ENCODE results near the gene NFATC1.

The NFATC1 gene

DNA sequence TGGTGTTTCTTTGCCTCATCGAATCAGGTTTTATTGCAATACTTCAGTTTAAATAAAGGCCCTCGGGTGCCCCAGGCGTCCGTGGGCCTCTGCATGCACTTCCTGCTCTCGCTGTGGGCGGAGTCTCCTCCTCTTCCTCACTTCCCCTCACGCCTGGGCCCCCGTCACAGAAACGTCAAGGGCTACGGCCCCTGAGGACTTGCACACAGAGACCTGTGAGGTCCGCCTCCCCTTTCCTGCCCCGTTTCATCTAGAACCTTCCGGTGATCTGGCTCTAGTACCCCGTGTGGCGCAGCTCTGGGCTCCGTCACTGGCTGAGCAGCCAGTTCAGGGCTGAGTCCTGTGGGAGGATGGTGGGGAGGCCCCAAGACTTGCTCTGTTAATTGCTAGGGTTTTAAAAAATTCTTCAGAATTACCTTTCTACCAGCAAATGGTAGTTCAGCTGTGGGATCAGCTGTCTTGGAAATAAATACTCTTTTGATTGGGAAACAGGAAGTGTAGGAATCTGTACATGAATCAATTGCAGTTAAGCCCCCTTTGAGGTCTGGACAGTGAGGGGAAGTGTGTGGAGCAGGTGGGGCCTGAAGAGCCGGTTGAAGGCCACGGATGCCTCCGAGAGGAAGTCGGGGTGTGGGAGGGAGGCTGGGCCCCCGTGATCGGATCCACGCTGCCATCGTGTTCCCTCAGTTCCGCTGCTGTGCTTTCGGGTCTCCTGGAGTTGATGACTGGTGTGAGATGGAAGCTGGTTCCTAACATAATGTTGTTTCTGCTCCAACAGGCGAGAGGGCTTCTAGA, 10.2 kb downstream of the NFATC1 start:
- no peak for DNase-seq

GRCh38 chr18:79406708-79407107, 11.0 kb downstream of the NFATC1 start:
- DNase-seq = no peak

- DNase-seq = no peak
Observed at GRCh38 chr18:79409313-79409712, 13.6 kb downstream of the NFATC1 start.

- DNase-seq = no peak
Observed at GRCh38 chr18:79410171-79410641, 14.5 kb downstream of the NFATC1 start.

DNA sequence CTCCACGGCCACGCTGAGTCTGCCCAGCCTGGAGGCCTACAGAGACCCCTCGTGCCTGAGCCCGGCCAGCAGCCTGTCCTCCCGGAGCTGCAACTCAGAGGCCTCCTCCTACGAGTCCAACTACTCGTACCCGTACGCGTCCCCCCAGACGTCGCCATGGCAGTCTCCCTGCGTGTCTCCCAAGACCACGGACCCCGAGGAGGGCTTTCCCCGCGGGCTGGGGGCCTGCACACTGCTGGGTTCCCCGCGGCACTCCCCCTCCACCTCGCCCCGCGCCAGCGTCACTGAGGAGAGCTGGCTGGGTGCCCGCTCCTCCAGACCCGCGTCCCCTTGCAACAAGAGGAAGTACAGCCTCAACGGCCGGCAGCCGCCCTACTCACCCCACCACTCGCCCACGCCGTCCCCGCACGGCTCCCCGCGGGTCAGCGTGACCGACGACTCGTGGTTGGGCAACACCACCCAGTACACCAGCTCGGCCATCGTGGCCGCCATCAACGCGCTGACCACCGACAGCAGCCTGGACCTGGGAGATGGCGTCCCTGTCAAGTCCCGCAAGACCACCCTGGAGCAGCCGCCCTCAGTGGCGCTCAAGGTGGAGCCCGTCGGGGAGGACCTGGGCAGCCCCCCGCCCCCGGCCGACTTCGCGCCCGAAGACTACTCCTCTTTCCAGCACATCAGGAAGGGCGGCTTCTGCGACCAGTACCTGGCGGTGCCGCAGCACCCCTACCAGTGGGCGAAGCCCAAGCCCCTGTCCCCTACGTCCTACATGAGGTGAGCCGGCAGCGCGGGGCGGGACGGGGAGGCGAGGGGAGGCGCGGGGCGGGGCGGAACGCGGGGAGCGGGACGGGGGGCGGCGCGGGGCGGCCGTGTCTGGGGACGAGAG, 15.2 kb downstream of the NFATC1 start:
- no peak for DNase-seq

DNA sequence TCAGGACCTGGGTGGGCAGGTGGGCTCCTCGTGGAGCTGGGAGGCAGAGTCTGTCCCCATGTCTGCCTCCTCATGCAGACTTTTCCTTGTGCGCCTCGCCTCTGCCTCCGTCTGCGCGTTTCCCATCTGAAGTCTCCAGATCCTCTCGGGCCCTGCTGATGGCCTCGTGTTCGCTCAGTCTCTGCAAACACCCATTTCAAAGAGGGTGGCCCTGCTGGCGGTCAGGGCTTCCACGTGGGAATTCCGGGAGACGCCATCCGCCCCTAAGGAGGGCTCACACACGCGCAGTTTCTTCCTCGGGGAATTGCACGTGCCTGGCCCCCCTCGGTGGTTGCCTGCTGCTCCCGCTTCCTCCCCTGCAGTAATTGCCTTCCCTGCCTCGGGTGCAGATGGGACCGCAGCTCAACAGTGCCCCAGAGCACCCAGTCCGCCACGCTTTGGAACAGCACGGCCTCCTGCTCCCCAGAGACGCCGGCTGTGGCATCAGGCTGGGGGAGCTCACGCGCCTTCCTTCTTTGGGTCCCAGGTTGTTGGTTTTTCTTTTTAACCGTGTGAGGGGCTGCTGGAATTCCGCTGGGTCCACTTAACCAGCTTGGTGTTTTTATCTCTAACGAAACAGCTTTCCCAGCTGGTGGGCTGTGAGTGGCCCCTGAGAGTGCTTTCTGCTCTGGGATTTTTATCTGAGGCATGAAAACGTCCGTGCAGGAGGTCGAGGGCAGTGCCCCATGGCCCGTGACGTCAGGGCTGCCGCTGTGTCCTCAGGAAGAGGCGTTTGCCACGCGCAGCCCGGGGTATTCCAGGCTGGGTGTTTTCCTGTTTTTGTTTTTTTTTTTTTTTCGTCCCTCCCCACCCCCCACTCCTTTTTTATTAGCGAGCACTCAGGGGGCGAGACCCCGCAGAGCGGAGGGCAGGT, 16.1 kb downstream of the NFATC1 start:
- no peak for DNase-seq

DNA sequence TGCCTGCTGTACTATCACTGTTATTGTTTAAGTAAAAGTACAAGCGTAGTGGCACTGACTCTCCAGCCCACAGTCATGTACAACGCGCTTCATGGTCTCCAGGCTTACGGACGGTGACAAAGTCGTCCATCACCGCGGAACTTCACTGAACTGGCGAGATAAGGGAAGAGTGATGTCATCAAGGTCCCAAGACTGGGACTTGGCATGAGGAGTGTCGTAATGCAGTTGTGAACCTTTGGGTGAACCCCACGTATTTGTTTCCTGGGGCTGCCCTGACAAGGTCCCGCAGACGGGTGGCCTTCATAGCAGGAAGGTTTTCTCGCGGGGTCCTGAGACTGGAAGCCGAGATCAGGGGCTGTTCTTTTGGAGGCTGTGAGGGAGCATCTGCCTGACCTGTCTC, 17.3 kb downstream of the NFATC1 start:
- DNase-seq = no peak

DNA sequence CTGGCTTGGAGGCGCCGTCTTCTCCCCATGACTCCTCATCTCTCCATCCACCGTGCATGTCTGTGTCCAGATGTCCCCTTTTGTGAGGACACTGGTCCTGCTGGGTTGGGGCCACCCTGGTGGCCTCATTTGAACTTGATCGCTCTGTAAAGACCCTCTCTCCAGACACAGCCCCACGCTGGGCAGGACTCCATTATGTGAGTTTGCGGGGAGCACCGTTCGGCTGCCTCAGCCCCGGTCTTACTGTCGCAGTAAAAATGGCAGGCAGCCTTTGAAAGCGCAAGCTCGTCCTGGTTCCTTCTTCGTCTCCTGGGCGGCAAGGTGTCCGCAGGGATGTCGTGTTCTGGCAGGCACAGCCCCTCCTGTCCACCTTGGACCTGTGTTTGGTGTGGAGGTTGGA, 17.7 kb downstream of the NFATC1 start:
- no peak for DNase-seq

DNA sequence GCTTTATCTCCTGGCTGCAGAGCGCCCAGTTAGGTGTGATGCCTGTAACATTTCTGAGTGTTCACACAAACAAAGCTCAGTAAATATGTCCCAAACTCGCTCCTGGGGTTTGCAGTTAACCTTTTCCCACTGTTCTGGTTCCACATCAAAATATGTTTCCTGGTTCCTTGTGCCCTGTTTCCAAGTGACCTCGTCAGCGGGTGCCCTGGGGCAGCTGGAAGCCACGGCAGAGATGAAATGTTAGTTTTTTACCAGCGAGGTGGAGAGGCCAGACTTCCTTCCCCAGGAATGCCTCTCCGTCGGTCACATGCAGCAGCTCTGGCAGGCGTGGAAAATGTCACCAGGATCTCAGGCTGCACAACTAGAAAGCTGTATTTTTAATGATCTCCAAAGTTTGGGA, 18.2 kb downstream of the NFATC1 start:
- no peak for DNase-seq

DNA sequence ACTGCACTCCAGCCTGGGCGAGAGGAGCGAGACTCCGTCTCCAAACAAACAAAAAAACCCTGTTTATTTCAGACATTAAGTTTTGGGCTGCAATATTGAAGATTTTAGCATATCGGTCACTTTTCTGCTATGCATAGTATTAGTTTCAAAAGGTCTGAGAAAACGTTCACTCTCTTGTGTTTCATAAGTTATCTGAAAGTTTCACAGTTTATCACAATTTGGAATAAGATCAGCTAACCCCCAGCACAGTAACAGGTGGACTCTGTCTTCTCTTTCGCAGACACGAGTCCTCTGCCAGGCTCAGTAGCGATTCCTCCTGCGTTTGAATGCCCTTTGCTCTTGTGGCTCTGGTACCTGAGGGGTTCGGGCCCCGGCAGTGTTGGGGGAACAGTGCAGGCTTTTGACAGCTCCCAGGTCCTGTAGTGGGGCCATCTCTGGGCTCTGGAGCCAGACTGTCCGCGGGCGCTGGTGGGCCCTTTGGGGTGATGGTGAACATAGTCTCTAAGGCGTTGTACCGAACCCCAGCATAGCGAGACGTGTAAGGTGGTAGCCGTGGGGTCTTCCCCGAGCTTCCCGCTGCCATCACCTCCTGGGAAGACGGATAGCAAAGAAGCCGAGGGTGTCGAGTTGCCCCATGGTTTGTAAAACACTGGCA, 20.4 kb downstream of the NFATC1 start:
- DNase-seq = no peak

- DNase-seq = no peak
Observed at GRCh38 chr18:79416677-79417052, 20.9 kb downstream of the NFATC1 start.

DNA sequence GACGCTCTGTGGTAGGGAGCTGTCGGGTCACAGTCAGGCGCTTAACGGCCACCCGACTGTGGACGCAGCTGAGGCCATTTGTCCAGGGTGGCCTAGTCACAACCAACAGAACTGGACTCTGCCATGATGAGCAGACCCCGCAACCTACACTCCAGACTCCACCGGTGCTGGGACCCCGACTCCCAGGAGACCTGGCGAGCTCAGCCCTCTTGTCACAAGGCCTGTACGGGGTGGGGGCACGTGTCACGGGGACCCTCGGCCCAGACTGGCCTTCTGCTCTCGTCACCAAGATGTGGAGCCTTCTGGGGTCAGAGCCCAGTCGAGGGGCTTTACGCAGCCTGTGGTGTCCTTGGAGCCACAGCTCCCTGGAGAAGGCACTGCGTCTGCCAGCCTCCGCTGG, 22.5 kb downstream of the NFATC1 start:
- DNase-seq = no peak

DNA sequence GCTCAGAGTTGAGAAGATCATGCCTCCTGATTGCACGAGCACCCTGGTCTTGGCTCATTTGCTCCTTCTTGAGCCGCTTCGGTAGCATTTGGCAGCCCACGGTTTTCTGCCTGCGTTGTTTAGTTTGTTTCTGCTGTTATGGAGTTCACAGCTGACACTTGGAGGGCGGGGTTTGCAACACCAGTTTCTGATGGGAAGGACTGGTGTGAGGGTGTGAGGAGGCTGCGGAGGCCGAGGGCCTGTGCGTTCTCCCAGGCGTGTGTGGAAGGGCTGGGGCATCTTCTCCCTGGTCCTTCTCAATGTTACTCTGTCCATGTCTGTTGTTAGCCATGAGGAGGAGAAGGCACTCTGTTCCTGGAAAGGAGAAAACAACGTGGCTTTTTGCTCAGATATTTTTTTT, 22.9 kb downstream of the NFATC1 start:
- no peak for DNase-seq

DNA sequence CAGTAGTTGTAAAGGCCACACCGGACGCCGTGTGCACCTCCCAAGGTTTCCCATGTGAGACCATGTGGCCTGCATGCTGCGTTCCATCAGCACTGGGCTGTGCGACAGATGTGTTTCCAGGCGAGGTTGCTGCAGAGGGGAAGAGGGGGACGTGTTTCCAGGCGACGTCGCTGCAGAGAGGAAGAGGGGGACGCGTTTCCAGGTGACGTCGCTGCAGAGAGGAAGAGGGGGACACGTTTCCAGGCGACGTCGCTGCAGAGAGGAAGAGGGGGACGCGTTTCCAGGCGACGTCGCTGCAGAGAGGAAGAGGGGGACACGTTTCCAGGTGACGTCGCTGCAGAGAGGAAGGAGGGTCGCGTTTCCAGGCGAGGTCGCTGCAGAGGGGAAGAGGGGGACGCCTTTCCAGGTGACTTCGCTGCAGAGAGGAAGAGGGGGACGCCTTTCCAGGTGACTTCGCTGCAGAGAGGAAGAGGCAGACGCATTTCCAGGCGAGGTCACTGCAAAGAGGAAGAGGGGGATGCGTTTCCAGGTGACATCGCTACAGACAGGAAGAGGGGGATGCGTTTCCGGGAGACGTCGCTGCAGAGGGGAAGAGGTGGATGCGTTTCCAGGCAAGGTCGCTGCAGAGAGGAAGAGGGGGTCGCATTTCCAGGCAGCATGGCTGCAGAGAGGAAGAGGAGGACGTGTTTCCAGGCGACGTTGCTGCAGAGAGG, 24.5 kb downstream of the NFATC1 start:
- DNase-seq = no peak

DNA sequence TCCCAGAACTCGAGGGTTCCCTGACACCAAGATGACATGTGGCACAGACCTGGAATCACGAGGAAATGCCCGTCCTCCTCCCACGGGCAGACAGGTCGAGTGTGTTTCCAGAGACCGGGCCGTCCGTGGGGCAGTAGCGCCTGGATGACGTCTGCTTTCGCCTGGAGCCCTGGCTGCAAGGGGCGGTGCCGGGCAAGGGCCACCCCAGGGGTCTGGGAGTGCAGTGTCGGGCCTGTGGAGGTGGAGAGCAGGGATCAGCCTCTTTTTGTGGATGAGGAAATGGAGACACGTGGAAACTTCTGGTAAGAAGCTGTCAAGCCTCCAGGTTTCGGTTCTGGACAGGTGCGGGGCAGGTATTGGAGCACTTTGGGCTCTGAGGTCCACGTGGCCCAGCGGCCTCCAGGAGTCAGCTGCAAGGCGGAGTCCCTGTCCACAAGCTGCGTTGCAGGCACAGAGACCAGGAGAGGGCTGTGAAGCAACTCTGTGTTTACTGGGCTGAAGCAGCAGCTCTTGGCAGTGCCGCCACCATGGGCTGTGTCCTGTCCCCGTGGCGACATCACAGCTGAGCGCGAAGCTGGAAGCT, 25.6 kb downstream of the NFATC1 start:
- DNase-seq = no peak

GRCh38 chr18:79422022-79422782, 26.5 kb downstream of the NFATC1 start:
- peak; percentile 13 for DNase-seq

DNA sequence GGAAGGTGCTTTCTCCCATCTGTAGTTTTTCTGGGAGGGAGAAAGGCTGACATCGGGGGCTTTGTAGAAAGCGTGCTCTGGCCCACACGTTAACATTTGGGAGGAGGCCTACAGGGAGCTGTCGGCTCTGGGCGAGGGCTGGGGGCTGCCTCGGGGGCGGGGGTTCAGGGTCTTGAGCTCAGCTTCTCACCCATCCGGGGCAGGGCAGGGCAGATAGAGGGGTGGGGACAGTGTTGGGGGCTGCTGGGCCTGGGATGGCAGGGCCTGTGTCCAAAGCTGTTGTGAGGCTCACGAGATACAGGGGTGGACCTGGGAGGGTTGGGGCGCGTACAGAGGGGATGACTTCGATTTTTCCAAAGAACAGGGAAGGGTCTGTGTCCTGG, 27.0 kb downstream of the NFATC1 start:
- no peak for DNase-seq

- DNase-seq = no peak
Observed at GRCh38 chr18:79423211-79424007, 27.7 kb downstream of the NFATC1 start.

DNA sequence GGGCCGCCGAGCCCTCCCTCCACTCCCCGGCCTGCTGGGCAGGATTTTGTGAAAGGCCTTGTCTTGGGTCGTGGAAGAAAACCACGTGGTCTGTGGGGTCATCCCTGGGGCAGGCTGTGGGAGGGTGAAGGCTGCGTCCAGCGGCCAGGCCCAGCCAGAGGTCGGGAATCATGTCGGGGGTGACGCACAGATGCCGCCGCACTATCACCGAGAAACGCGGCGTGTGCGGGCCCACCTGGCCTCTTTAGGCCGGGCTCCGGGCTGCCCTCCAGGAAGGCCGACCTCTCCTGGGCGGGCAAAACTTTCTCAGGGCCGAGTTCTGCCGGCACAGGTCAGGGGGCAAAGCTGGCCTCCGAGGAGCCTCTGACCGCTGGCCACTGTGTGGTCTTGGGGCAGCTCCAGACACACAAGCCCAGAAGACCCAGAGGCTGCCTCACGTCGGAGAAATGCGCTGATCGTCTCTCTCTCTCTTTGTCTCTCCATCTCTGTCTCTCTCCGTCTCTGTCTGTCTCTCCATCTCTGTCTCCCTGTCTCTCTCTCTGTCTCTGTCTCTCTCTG, 28.4 kb downstream of the NFATC1 start:
- no peak for DNase-seq

Data from SIG-M5 (cell line).